ENCODE data around the gene HDAC4.

The HDAC4 gene

DNA sequence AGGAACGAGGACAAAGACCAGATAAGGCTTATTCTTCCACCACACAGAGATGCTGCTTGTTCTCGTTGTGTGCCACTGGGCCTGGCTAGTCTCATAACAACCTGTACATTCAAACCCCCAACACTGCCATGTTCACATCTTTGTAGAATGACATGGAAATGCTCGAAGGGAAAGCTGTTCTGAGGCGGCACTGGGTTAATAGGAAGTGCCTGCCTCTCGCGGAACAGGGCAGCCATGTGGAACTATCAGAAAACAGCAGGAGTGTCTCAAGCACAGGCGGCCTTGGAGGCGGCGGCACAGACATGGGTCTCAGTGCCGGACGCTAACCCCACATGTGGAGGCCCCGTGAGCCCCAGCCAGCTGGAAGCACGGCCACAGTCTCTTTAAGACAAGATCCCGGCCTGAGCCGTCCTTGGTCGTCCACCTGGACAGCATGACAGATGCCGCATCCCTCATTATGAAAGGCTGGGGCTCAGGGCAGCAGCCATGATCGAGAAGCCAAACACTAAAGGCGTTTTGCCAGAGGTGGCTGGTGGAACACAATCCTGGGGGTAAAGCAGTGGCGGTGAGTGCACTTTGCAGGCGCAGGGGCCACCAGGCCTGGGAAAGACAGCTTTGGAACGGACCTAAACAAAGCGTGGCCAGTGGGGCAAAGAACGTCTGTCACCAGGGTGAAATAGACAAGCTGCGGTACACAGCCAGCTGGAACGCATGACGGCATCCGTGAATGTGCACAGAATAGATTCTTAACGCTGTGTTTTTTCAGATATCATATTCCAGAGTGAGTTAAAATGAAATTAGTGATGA lies 161.0 kb downstream of the HDAC4 start:
- no peak for TF ChIP-seq JUND (IDR thresholded peaks at IDR 0.05; ENCODE audit: low read depth)
- in situ Hi-C loops (cut with HindIII; ENCODE audit: low pct_unique_long_range_greater_than_20kb, low sequenced_read_pairs), result no loop called here
- no peak for DNase-seq (ENCODE audit: low read depth in 1 of 2, low spot score in 1 of 2)

DNA sequence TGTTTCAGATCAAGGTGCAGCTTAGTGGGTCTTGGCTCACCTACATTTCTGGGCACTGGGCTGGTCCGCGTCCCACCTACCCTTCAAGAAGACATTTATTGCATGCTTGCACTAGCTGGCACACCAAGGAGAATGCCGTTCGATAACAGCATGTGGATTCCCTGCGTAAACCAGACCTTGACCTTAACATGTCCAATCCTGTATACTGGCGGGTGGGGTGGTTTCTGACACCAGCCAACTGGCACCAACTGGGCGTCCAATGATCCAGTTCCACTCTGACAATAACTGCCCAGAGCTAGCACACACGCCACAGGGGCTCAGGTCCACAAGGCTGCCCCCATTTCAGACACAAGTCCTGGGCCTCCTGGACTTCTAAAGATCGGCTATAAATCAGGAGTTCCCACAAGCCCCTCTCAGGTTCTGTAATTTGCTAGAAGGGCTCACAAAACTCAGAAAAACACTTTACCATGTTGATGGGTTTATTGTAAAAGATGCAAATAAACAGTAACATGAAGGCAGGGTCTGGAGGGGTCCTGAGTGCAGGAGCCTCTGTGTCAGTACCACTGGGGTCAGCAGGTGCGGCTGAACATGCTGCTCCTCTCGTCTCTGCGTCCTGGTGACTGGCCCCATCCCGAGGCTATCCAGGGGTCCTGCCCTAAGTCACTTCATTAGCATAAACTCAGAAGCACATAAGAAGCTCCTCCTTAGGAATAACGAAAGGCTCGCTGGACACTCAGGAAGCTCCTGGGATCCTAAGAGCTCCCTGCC lies 161.8 kb downstream of the HDAC4 start:
- TF ChIP-seq JUND (IDR thresholded peaks at IDR 0.05; ENCODE audit: low read depth), result no peak
- in situ Hi-C loops (cut with HindIII; ENCODE audit: low pct_unique_long_range_greater_than_20kb, low sequenced_read_pairs), result no loop called here
- no peak for DNase-seq (ENCODE audit: low read depth in 1 of 2, low spot score in 1 of 2)

DNA sequence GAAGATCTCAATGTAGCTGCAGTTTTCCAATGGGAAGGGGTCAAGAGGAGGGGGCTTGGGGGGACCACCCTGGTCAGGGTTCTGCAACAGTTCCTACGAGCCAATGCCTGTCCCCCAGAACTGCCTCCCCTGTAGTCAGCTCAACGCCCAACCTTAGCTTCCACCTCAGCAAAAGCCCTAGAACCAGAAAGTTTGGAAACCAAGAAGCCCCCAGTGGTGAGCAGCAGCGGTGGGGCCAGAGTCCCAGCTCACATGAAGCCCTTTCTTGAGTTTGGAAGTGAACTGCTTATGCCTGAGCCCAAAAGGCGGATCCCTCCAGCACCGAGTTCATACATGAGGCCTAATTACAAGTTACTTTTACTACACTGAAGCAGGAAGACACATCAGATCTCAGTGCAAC lies 162.4 kb downstream of the HDAC4 start:
- DNase-seq (ENCODE audit: low read depth in 1 of 2, low spot score in 1 of 2), result no peak
- TF ChIP-seq JUND (IDR thresholded peaks at IDR 0.05; ENCODE audit: low read depth), result no peak
- in situ Hi-C loops (cut with HindIII; ENCODE audit: low pct_unique_long_range_greater_than_20kb, low sequenced_read_pairs), result no loop called here

- in situ Hi-C loops (cut with HindIII; ENCODE audit: low pct_unique_long_range_greater_than_20kb, low sequenced_read_pairs), result no loop called here
- no peak for TF ChIP-seq JUND (IDR thresholded peaks at IDR 0.05; ENCODE audit: low read depth)
- no peak for DNase-seq (ENCODE audit: low read depth in 1 of 2, low spot score in 1 of 2)
Measured at GRCh38 chr2:239236808-239237205, 164.0 kb downstream of the HDAC4 start.

GRCh38 chr2:239236043-239236807 lies 164.6 kb downstream of the HDAC4 start:
- in situ Hi-C loops (cut with HindIII; ENCODE audit: low pct_unique_long_range_greater_than_20kb, low sequenced_read_pairs), result no loop called here
- no peak for DNase-seq (ENCODE audit: low read depth in 1 of 2, low spot score in 1 of 2)
- TF ChIP-seq JUND (IDR thresholded peaks at IDR 0.05; ENCODE audit: low read depth), result no peak

DNA sequence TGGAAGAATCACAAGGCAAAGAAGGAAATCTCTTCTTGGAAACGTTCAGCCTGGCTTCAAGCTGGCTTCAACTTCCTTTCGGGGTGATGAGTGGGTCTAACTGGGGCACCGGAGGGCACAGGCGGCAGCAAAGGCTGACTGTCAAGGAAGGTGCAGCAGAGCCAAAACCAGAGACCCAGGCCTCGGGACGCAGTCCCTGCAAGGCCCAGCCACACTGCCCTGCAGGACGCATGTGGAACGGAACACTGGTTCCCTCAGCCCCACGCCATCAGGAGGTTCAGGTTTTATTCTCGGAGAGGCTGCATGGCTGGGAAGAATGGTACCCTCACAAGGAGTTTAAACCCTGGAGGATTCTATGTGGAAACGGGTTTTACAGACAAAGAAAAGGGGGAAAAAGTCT lies 165.5 kb downstream of the HDAC4 start:
- no peak for DNase-seq (ENCODE audit: low read depth in 1 of 2, low spot score in 1 of 2)
- in situ Hi-C loops (cut with HindIII; ENCODE audit: low pct_unique_long_range_greater_than_20kb, low sequenced_read_pairs), result no loop called here
- no peak for TF ChIP-seq JUND (IDR thresholded peaks at IDR 0.05; ENCODE audit: low read depth)

GRCh38 chr2:239234191-239235175 lies 166.3 kb downstream of the HDAC4 start:
- no peak for DNase-seq (ENCODE audit: low read depth in 1 of 2, low spot score in 1 of 2)
- in situ Hi-C loops (cut with HindIII; ENCODE audit: low pct_unique_long_range_greater_than_20kb, low sequenced_read_pairs), result no loop called here
- no peak for TF ChIP-seq JUND (IDR thresholded peaks at IDR 0.05; ENCODE audit: low read depth)

DNA sequence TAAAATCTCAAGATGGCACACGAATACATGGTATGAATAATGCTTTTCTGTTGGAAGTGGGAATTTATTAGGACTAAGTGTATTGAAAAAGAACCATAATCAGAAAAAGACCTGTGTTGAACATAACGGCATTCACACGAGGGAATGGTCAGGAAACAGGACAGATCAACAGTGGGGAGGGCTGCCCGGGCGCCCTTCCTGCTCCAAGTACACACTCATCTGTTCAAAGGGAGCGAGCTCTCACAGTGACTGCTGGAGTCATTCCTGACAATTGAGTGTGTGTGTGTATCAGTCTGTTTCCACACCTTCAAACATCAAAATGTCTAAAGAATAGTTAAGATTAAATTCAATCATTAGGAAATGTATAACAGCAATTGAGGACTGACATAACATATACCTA lies 167.2 kb downstream of the HDAC4 start:
- no peak for TF ChIP-seq JUND (IDR thresholded peaks at IDR 0.05; ENCODE audit: low read depth)
- DNase-seq (ENCODE audit: low read depth in 1 of 2, low spot score in 1 of 2), result no peak
- in situ Hi-C loops (cut with HindIII; ENCODE audit: low pct_unique_long_range_greater_than_20kb, low sequenced_read_pairs), result no loop called here

- in situ Hi-C loops (cut with HindIII; ENCODE audit: low pct_unique_long_range_greater_than_20kb, low sequenced_read_pairs), result no loop called here
- DNase-seq (ENCODE audit: low read depth in 1 of 2, low spot score in 1 of 2), result no peak
- no peak for TF ChIP-seq JUND (IDR thresholded peaks at IDR 0.05; ENCODE audit: low read depth)
Measured at GRCh38 chr2:239232195-239232578, 168.6 kb downstream of the HDAC4 start.

GRCh38 chr2:239231231-239232194 lies 169.3 kb downstream of the HDAC4 start:
- in situ Hi-C loops (cut with HindIII; ENCODE audit: low pct_unique_long_range_greater_than_20kb, low sequenced_read_pairs), result no loop called here
- TF ChIP-seq JUND (IDR thresholded peaks at IDR 0.05; ENCODE audit: low read depth), result no peak
- no peak for DNase-seq (ENCODE audit: low read depth in 1 of 2, low spot score in 1 of 2)
